KMS-11 (cell line): ENCODE measurements around the gene SLC25A21.

Experiments used
- H2AFZ ChIP-seq: fragments of 200-600 bp; sonication (generic); 2 replicates; pipeline ENCODE4 v1.6.1; 2016; ENCODE audit warnings: antibody characterized with exemption, mixed run types, low read depth
- H3K27ac ChIP-seq: fragments of 200-600 bp; sonication (generic); 2 replicates; pipeline ENCODE4 v1.6.1; 2016; ENCODE audit warnings: mild to moderate bottlenecking, mixed run types
- H3K27me3 ChIP-seq: fragments of 200-600 bp; sonication (generic); 2 replicates; pipeline ENCODE4 v1.6.1; 2017; ENCODE audit warnings: mild to moderate bottlenecking, low read depth, mixed run types, moderate library complexity; ENCODE audit not compliant: insufficient read depth
- H3K36me3 ChIP-seq: fragments of 200-600 bp; sonication (generic); 2 replicates; pipeline ENCODE4 v1.6.1; 2017; ENCODE audit warnings: mild to moderate bottlenecking, mixed run types; ENCODE audit not compliant: insufficient read depth
- H3K4me1 ChIP-seq: fragments of 200-600 bp; sonication (generic); 2 replicates; pipeline ENCODE4 v1.6.1; 2016; ENCODE audit warnings: mild to moderate bottlenecking, low read depth, mixed run types; ENCODE audit not compliant: poor library complexity, severe bottlenecking
- H3K4me2 ChIP-seq: fragments of 200-600 bp; sonication (generic); 2 replicates; pipeline ENCODE4 v1.7.0; 2016; ENCODE audit warnings: mild to moderate bottlenecking, mixed run types
- H3K4me3 ChIP-seq: fragments of 200-600 bp; sonication (generic); IDR thresholded peaks from 2 replicates; pipeline ENCODE4 v1.6.1; 2017; ENCODE audit warnings: low read depth, low read length, mixed read lengths; ENCODE audit not compliant: insufficient read depth
- H3K79me2 ChIP-seq: fragments of 200-600 bp; sonication (generic); 2 replicates; pipeline ENCODE4 v1.6.1; 2016; ENCODE audit warnings: low read depth, mixed run types; ENCODE audit not compliant: insufficient read depth
- H3K9ac ChIP-seq: fragments of 200-600 bp; sonication (generic); 2 replicates; pipeline ENCODE4 v1.6.1; 2016; ENCODE audit warnings: mild to moderate bottlenecking, mixed run types
- H4K20me1 ChIP-seq: fragments of 200-600 bp; sonication (generic); 2 replicates; pipeline ENCODE4 v1.6.1; 2016; ENCODE audit warnings: mild to moderate bottlenecking, mixed run types; ENCODE audit not compliant: insufficient read depth
- TF ChIP-seq, protein P1 (sequence below): fragments of 200-600 bp; sonication (generic); conservative IDR thresholded peaks from 2 replicates; pipeline ENCODE4 v1.6.1; 2017; ENCODE audit warnings: low read depth, mild to moderate bottlenecking, antibody characterized with exemption, low read length, moderate library complexity, mixed read lengths

The SLC25A21 gene

DNA sequence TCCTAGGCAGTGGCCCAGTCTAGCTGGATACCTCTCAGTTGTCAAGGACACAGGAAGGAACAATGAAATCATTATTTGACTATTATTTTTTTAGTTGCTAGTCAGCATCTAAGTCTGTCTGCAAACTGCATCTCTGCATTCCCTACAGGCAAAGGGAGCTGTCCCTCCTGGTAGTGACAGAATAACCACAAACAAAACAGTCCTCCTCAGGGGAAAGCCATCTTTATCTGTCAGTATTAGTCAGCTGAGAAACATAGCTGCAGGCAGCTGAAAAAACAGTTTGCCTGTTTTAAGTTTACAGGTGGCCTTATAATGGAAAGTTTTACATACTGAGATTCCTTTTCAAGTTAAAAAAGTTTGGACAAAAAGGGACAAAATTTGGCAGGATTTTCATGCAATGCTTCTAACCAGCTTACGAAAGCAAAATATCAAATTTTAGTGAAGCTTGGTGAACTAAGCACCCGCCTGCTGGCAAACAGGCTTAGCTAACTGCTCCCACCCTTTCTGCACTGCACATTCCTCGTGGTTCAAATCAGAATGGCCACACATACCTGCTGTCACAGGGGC, 29.5 kb downstream of the SLC25A21 start:
- Histone ChIP-seq H3K9ac (no peak overlapping the region), H2AFZ (no peak overlapping the region), H3K4me3 (no peak overlapping the region), H3K27me3 (no peaks in the 10 kb centered on the region), H4K20me1 (no peaks in the 10 kb centered on the region), H3K27ac (no peak overlapping the region), H3K36me3 (no peaks in the 10 kb centered on the region), H3K4me2 (no peak overlapping the region), H3K79me2 (no peaks in the 10 kb centered on the region), H3K4me1 (no peaks in the 10 kb centered on the region)
- TF ChIP-seq, protein P1, sequence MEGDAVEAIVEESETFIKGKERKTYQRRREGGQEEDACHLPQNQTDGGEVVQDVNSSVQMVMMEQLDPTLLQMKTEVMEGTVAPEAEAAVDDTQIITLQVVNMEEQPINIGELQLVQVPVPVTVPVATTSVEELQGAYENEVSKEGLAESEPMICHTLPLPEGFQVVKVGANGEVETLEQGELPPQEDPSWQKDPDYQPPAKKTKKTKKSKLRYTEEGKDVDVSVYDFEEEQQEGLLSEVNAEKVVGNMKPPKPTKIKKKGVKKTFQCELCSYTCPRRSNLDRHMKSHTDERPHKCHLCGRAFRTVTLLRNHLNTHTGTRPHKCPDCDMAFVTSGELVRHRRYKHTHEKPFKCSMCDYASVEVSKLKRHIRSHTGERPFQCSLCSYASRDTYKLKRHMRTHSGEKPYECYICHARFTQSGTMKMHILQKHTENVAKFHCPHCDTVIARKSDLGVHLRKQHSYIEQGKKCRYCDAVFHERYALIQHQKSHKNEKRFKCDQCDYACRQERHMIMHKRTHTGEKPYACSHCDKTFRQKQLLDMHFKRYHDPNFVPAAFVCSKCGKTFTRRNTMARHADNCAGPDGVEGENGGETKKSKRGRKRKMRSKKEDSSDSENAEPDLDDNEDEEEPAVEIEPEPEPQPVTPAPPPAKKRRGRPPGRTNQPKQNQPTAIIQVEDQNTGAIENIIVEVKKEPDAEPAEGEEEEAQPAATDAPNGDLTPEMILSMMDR: no peak

DNA sequence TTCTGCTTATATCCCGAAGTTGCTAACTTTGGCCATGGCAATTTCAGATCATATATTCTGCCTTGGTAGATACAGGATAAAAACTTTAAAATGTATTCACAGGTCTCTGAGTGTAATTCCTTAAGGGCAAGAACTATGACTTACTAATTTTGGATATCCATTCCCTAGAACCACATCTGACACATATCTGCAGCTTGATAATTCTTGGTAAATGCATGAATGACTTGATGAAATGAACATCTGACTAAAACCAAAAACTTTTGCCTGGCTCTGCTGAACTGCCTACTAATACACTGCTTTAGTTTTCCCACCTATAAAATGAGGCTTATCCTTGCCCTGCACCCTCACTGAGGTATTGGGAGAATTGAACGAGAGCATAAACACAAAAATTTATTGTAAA, 32.2 kb downstream of the SLC25A21 start:
- TF ChIP-seq, protein P1: no peak
- H3K27ac ChIP-seq: no peak overlapping the region
- H4K20me1 ChIP-seq: no peaks in the 10 kb centered on the region
- no peaks in the 10 kb centered on the region for H3K27me3 ChIP-seq
- H3K4me3 ChIP-seq: no peak overlapping the region
- H3K9ac ChIP-seq: no peak overlapping the region
- no peak overlapping the region for H2AFZ ChIP-seq
- H3K4me1 ChIP-seq: no peaks in the 10 kb centered on the region
- H3K79me2 ChIP-seq: no peaks in the 10 kb centered on the region
- H3K4me2 ChIP-seq: no peak overlapping the region
- H3K36me3 ChIP-seq: no peaks in the 10 kb centered on the region

DNA sequence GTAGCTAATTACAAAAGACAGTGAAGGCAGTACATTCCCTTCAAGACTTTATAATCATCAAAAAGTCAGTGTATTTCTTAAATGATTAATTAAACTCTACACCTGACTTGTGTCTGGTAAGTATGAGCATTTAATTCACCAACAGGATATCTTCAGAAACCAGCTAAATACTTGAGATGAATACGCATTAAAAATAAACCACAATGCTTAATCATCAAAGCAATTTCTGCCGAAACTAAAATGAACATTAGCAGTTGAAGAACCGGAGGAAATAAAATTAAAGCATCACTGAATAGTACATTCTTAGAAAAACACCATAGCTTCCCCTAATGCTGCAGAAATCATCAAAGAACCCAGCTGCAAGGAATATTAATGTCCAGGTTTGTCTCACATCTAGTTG, 32.7 kb downstream of the SLC25A21 start:
- Histone ChIP-seq H3K27ac (no peak overlapping the region), H3K9ac (no peak overlapping the region), H3K27me3 (no peaks in the 10 kb centered on the region), H2AFZ (no peak overlapping the region), H4K20me1 (no peaks in the 10 kb centered on the region), H3K36me3 (no peaks in the 10 kb centered on the region), H3K4me2 (no peak overlapping the region), H3K4me3 (no peak overlapping the region), H3K79me2 (no peaks in the 10 kb centered on the region), H3K4me1 (no peaks in the 10 kb centered on the region)
- TF ChIP-seq, protein P1: no peak

DNA sequence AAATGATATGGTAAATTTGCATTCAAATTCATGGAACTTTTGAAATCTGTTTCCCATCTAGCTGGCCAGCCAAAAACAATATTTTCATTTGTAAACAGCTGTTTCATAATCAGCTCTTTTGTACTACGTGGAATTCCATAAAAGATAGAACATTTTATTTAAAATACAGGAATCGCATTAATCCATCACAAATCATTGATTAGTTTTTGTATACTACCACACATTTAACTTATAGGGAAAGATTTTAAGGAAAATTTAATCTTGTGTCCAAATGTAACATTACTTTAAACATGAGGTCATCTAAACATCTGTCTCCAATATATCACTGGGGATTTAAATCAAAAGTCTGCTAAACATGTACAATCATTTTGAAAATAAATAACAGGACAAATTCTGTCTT, 33.5 kb downstream of the SLC25A21 start:
- Histone ChIP-seq H3K27me3 (no peaks in the 10 kb centered on the region), H3K4me1 (no peaks in the 10 kb centered on the region), H3K4me3 (no peak overlapping the region), H3K27ac (no peak overlapping the region), H2AFZ (no peak overlapping the region), H4K20me1 (no peaks in the 10 kb centered on the region), H3K9ac (no peak overlapping the region), H3K36me3 (no peaks in the 10 kb centered on the region), H3K4me2 (no peak overlapping the region), H3K79me2 (no peaks in the 10 kb centered on the region)
- TF ChIP-seq, protein P1: no peak
